Peyer's patch (tissue), 4 donors: ENCODE data around the gene ATG2B.

Experiments used
- POLR2A ChIP-seq, 2 donors: fragments of 450-650 bp; IDR thresholded peaks; one replicate each; pipeline ENCODE4 v1.5.1; 2017; ENCODE audit warnings: antibody characterized with exemption in 2 of 2, mild to moderate bottlenecking in 2 of 2, moderate library complexity in 2 of 2
- TF ChIP-seq, protein P1 (sequence below), 6 experiments: fragments of 450-650 bp in 4 of 6; fragments of 200-600 bp in 2 of 6; sonication (generic) in 1 of 6; IDR thresholded peaks; one replicate each; pipeline ENCODE4 v1.5.1; 2017 to 2019; ENCODE audit warnings: antibody characterized with exemption in 6 of 6, mild to moderate bottlenecking in 3 of 6, moderate library complexity in 1 of 6

DNA sequence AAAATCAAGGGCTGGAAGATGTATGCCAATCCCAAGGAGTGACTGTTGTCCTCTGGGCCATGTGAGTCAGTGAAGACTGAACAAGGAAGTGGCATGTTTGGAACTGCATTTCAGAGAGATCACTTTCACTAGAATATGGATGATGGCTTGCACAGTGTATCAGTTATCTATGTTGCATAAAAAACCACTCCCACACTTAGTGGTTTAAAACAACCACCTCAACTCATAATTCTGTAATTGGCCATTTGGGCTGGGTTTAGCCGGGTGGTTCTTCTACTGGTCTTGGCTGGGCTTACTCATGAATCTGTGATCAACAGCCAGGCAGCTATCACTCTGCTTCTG is 91.7 kb downstream of the ATG2B start:
- TF ChIP-seq, protein P1, sequence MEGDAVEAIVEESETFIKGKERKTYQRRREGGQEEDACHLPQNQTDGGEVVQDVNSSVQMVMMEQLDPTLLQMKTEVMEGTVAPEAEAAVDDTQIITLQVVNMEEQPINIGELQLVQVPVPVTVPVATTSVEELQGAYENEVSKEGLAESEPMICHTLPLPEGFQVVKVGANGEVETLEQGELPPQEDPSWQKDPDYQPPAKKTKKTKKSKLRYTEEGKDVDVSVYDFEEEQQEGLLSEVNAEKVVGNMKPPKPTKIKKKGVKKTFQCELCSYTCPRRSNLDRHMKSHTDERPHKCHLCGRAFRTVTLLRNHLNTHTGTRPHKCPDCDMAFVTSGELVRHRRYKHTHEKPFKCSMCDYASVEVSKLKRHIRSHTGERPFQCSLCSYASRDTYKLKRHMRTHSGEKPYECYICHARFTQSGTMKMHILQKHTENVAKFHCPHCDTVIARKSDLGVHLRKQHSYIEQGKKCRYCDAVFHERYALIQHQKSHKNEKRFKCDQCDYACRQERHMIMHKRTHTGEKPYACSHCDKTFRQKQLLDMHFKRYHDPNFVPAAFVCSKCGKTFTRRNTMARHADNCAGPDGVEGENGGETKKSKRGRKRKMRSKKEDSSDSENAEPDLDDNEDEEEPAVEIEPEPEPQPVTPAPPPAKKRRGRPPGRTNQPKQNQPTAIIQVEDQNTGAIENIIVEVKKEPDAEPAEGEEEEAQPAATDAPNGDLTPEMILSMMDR (IDR thresholded peaks at IDR 0.05) = no peak
- TF ChIP-seq POLR2A (IDR thresholded peaks at IDR 0.05) = no peak
